ENCODE measurements around the gene THOC7. TPM values are rescaled to one million over a fixed set of nuclear protein-coding genes. Genes with fewer than 3 reads are reported as not detected.

Gene THOC7
- total RNA-seq, 1 donor from 2014 or later, result 61.6 TPM

- Mint-ChIP-seq H3K4me1 (ENCODE audit: low read depth, unreplicated experiment) (peaks cover 14% of the 10 kb centered on the region), H3K4me3 (ENCODE audit: unreplicated experiment) (no peak overlapping the region), H3K36me3 (ENCODE audit: low read depth, unreplicated experiment) (peaks cover 9% of the 10 kb centered on the region), H3K27me3 (ENCODE audit: low read depth, unreplicated experiment) (no peaks in the 10 kb centered on the region), H3K9me3 (ENCODE audit: unreplicated experiment) (no peaks in the 10 kb centered on the region), H3K27ac (ENCODE audit: unreplicated experiment) (no peak overlapping the region)
- Histone ChIP-seq H2AFZ (ENCODE audit: low read depth, low read length) (no peak overlapping the region), H3K9ac (ENCODE audit: low read length) (no peak overlapping the region), H3K4me2 (ENCODE audit: low read length) (no peak overlapping the region), H3K4me1 (ENCODE audit: insufficient read depth, low read length) (no peaks in the 10 kb centered on the region), H3K9me3 (ENCODE audit: insufficient read depth, low read depth, low read length) (no peaks in the 10 kb centered on the region), H3K4me3 (ENCODE audit: insufficient read depth, low read depth, low read length) (no peak overlapping the region), H3K27ac (ENCODE audit: low read depth, low read length) (no peak overlapping the region), H3K27me3 (ENCODE audit: insufficient read depth, low read length) (no peaks in the 10 kb centered on the region), H3K36me3 (ENCODE audit: insufficient read depth, low read length) (peaks cover 6% of the 10 kb centered on the region), H4K20me1 (ENCODE audit: insufficient read depth, low read length) (peaks cover 41% of the 10 kb centered on the region), H3K79me2 (ENCODE audit: insufficient read depth, low read length) (peaks cover 7% of the 10 kb centered on the region)
- FAIRE-seq (no peak), DNase-seq (ENCODE audit: low read depth) (no peak)
- TF ChIP-seq EZH2 (IDR thresholded peaks at IDR 0.05; ENCODE audit: insufficient read depth, low read length), result no peak
- no peak for TF ChIP-seq CTCF (IDR thresholded peaks at IDR 0.05; ENCODE audit: insufficient read depth, low read depth, low read length)
Observed at GRCh38 chr3:63895422-63896189, 32.0 kb upstream of the THOC7 start.

DNA sequence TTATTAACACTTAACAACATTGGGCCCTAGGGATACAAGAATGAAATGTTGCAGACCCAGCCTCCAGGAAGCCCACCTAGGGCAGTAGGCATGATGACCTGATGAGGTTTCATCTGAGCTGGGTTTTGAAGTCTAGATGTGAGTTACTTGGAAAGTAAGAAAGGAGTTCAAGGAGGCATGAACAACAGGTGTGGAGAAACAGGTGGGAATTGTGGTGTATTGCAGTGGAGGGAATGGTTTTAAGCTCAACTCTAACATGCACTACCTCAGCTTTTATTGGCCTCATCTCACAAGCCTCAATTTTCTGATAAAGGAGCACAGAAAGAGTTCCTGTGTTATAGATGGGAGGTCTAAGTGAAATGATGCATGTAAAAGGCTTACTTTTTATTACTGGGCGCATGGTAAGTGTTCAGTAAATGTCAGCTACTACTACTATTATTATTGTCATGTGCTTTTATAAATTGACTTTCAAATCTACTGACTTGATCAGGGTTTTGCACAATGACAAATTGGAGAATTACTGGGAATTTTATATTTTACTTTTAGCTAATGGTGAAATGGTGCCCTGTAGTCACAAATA is 29.3 kb upstream of the THOC7 start:
- no peak for FAIRE-seq

More for the DNA sequence above, 29.3 kb upstream of the THOC7 start:
- no peaks in the 10 kb centered on the region for H3K36me3 ChIP-seq (ENCODE audit: insufficient read depth, low read length)
- no peaks in the 10 kb centered on the region for H3K4me1 ChIP-seq (ENCODE audit: insufficient read depth, low read length)
- no peak overlapping the region for H3K4me3 ChIP-seq (ENCODE audit: insufficient read depth, low read depth, low read length)
- H3K9ac ChIP-seq (ENCODE audit: low read length), result no peak overlapping the region
- no peak overlapping the region for H3K4me2 ChIP-seq (ENCODE audit: low read length)
- Mint-ChIP-seq H3K9me3 (ENCODE audit: unreplicated experiment) (no peaks in the 10 kb centered on the region), H3K27ac (ENCODE audit: unreplicated experiment) (no peak overlapping the region), H3K27me3 (ENCODE audit: low read depth, unreplicated experiment) (no peaks in the 10 kb centered on the region), H3K4me1 (ENCODE audit: low read depth, unreplicated experiment) (peaks cover 11% of the 10 kb centered on the region), H3K4me3 (ENCODE audit: unreplicated experiment) (no peak overlapping the region), H3K36me3 (ENCODE audit: low read depth, unreplicated experiment) (peaks cover 2% of the 10 kb centered on the region)
- peaks cover 49% of the 10 kb centered on the region for H4K20me1 ChIP-seq (ENCODE audit: insufficient read depth, low read length)
- TF ChIP-seq EZH2 (IDR thresholded peaks at IDR 0.05; ENCODE audit: insufficient read depth, low read length) (no peak), CTCF (IDR thresholded peaks at IDR 0.05; ENCODE audit: insufficient read depth, low read depth, low read length) (no peak)
- H3K79me2 ChIP-seq (ENCODE audit: insufficient read depth, low read length), result peaks cover 25% of the 10 kb centered on the region
- H3K9me3 ChIP-seq (ENCODE audit: insufficient read depth, low read depth, low read length), result no peaks in the 10 kb centered on the region
- no peak overlapping the region for H2AFZ ChIP-seq (ENCODE audit: low read depth, low read length)
- no peak overlapping the region for H3K27ac ChIP-seq (ENCODE audit: low read depth, low read length)
- no peaks in the 10 kb centered on the region for H3K27me3 ChIP-seq (ENCODE audit: insufficient read depth, low read length)
- no peak for DNase-seq (ENCODE audit: low read depth)

All from astrocyte (in vitro differentiated cells and primary cell).